Activated effector memory CD4-positive, alpha-beta T cell treated with Interleukin-2 at 50 U/mL for 16 hours (primary cell): ENCODE results near the gene FHIT.

Experiments
- DNase-seq: peaks from one replicate; pipeline ENCODE4 v3.0.0-alpha.2; 2020

FHIT gene

GRCh38 chr3:59717679-59718205, 1533.5 kb downstream of the FHIT start:
- no peak for DNase-seq

DNA sequence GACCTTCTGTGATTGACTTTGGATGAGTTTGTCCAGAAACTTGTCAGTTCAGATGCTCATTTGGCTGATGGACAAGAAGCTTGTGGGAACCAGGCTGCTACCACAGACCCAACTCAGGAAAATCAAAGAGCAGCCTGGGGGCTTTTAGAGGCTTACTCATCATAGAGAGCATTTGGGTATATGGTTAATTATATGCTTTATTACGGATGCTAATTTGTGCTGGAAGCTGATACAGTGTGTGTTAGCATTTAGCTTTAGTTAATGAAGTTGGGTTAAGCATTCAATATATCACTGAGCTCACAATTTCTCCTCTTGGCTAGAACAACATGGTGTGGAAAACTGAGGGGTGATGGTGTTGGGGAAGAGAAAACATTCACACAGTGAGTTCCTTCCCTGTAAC, 1537.2 kb downstream of the FHIT start:
- no peak for DNase-seq

DNA sequence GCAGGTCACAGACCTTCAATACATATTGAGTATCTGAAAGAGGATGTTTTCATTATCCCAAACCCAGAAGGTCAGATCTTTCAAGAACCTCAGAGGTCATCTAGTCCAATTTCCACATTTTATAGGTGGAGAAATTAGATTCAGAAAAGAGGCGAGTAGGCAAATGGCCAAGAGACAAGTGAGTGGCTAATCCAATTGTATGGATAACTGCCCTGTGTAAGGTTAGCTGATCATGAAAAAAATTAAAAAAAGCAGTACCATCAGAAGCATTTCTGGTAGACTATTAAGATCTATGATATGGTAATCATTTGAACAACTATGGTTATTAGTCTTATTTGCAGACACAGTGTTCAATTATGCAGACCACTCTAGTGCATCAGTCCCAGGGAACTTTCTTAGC, 1540.7 kb downstream of the FHIT start:
- no peak for DNase-seq

- DNase-seq, result peak; percentile 1
Measured at GRCh38 chr3:59709702-59710553, 1541.3 kb downstream of the FHIT start.

DNA sequence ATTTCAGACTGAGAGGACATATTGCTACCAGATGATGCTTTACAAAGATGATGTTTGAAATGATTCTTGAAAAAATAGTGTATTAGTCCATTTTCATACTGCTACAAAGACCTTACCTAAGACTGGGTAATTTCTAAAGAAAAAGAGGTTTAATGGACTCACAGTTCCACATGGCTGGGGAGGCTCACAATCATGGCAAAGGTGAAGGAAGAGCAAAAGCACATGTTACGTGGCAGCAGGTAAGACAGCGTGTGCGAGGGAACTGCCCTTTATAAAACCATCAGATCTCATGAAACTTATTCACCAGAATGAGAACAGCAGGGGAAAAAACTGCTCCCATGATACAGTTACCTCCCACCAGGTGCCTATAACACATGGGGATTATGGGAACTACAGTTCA, 1543.0 kb downstream of the FHIT start:
- DNase-seq, result no peak

- no peak for DNase-seq
Measured at GRCh38 chr3:59704292-59704691, 1547.0 kb downstream of the FHIT start.

DNA sequence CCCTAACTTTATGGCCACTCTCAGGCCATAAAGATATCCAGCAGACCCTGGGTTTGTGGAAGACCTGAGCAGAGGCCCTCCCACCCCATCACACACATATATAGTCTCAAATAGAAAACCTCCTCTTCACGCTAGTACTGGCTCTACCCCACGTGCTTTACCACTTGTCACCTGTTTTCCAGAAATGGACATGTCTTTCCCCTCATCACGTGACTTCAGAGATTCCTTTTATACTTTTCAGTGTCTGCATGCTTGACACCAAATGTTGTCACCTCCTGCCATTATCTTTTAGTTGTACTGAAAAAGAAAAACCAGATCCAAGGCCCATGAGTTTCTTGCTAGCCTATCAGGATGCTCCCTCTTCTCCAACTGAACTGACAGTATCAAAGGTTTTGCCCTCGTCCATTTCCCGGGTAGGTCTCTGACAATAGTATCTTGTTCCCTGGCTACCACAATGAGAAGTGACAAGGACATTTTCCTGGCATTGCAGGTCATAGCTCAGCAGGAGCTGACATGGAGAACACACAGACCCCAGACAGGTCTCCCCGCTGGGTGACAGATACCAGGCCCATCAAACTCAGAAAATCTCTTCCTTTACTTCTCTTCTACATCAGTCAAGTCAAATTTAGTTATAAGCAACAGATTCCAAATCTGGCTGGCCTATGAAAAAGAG, 1551.5 kb downstream of the FHIT start:
- DNase-seq, result no peak
